Neuron (in vitro differentiated cells): ENCODE data around the gene GRK7.
"Not testable (repeated sequence)": the region's sequence is repeated elsewhere in the genome, so short reads cannot be mapped to it uniquely, and the experiment has no call there.

Experiments used
- H2AFZ ChIP-seq: one replicate; pipeline ENCODE4 v1.6.1; 2013; ENCODE audit warnings: low read depth, mild to moderate bottlenecking, inconsistent platforms, low read length, moderate library complexity
- H3K27me3 ChIP-seq: one replicate; pipeline ENCODE4 v1.6.1; 2013; ENCODE audit warnings: low read length; ENCODE audit not compliant: insufficient read depth
- H3K36me3 ChIP-seq: one replicate; pipeline ENCODE4 v1.6.1; 2013; ENCODE audit warnings: low read length; ENCODE audit not compliant: insufficient read depth
- H3K4me1 ChIP-seq: one replicate; pipeline ENCODE4 v1.6.1; 2013; ENCODE audit warnings: low read length; ENCODE audit not compliant: insufficient read depth
- H3K4me3 ChIP-seq: 2 replicates; pipeline ENCODE4 v1.5.1; 2013; ENCODE audit warnings: mild to moderate bottlenecking, low read length, moderate library complexity
- H3K9me3 ChIP-seq: one replicate; pipeline ENCODE4 v1.6.1; 2013; ENCODE audit warnings: low read length

Gene GRK7

GRCh38 chr3:141769221-141769894 lies 6.2 kb downstream of the GRK7 start:
- Histone ChIP-seq H3K4me3 (peak overlapping the region; percentile 1), H3K36me3 (no peaks in the 10 kb centered on the region), H3K9me3 (no peaks in the 10 kb centered on the region), H2AFZ (peak overlapping the region; percentile 7), H3K27me3 (no peaks in the 10 kb centered on the region), H3K4me1 (peaks cover 10% of the 10 kb centered on the region)

DNA sequence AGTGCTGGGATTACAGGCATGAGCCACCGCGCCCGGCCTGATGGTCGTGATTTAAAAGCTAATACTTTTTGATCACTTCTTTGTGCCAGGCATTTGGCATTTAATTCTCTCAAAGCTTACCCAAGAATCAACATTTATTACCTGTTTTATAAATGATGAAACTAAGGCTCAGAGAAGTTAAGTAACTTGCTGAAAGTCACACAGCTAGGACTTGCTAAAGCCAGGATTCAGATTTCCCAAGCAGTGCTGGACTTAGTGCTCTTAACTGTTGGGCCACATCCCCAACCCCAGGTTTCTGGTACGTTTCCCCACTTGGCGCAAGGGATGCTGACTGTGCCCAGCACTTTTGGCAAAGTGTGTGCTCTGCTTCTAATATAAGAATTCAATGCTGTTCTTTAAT lies 10.5 kb downstream of the GRK7 start:
- Histone ChIP-seq H3K4me1 (peaks cover 10% of the 10 kb centered on the region), H3K4me3 (no peak overlapping the region), H3K27me3 (no peaks in the 10 kb centered on the region), H3K36me3 (no peaks in the 10 kb centered on the region), H3K9me3 (no peaks in the 10 kb centered on the region), H2AFZ (no peak overlapping the region)

DNA sequence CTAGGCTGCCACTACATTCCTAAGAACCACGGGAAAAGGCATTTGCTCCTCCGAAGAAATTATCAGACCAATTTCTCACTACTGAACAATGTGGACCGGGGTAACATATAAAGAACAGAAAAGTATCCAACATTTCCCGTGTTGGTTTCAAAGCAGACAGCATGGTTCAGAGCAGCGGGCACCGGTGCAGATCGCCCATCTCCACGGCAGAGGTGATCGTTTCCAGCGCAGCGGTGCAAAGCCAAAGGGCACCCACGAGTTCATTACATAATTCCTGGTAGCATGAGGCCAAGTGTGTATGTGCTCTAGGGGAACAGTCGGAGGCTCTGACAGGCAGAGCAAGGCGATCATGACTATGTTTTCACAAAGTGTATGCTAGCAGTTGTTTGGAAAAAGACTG lies 13.2 kb downstream of the GRK7 start:
- Histone ChIP-seq H3K27me3 (no peaks in the 10 kb centered on the region), H3K4me3 (no peak overlapping the region), H3K4me1 (no peaks in the 10 kb centered on the region), H3K9me3 (no peaks in the 10 kb centered on the region), H2AFZ (no peak overlapping the region), H3K36me3 (no peaks in the 10 kb centered on the region)

GRCh38 chr3:141776885-141777284 lies 13.7 kb downstream of the GRK7 start:
- H3K36me3 ChIP-seq, result no peaks in the 10 kb centered on the region
- no peak overlapping the region for H2AFZ ChIP-seq
- H3K4me1 ChIP-seq, result no peaks in the 10 kb centered on the region
- no peak overlapping the region for H3K4me3 ChIP-seq
- H3K27me3 ChIP-seq, result no peaks in the 10 kb centered on the region
- no peaks in the 10 kb centered on the region for H3K9me3 ChIP-seq

DNA sequence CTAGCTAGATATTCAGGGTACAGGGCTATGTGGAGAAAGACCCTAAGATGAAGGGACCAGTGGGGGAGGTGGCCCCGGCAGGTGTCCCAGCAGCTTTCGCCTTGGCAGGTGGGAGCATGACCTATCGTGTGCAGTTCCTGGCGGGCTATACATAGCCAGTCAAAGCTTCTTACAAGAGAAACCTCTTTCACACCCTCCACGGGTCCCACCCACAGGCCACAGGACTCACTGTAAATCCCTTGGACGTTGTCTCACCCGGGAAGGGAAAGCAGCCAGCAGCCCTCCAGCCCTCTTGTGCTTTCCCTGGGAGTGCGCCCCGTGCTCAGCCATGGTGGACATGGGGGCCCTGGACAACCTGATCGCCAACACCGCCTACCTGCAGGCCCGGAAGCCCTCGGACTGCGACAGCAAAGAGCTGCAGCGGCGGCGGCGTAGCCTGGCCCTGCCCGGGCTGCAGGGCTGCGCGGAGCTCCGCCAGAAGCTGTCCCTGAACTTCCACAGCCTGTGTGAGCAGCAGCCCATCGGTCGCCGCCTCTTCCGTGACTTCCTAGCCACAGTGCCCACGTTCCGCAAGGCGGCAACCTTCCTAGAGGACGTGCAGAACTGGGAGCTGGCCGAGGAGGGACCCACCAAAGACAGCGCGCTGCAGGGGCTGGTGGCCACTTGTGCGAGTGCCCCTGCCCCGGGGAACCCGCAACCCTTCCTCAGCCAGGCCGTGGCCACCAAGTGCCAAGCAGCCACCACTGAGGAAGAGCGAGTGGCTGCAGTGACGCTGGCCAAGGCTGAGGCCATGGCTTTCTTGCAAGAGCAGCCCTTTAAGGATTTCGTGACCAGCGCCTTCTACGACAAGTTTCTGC lies 15.0 kb downstream of the GRK7 start:
- no peaks in the 10 kb centered on the region for H3K27me3 ChIP-seq

DNA sequence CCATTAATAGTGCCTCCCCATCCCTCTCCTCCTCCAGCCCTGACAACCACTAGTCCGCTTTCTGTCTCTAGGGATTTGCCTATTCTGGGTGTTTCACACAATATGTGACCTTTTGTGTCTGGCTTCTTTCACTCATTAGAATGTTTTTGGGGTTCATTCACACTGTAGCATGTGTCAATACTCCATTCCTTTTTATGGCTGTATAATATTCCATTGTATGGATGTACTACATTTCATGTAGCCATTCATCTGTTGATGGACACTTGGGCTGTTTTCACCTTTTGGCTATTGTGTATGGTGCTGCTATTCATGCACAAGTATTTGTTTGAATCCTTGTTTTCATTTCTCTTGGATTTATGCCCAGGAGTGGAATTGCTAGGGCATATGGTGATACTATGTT lies 16.5 kb downstream of the GRK7 start:
- H3K4me3 ChIP-seq, result no peak overlapping the region
- H3K4me1 ChIP-seq, result no peaks in the 10 kb centered on the region
- H3K27me3 ChIP-seq, result peaks cover 3% of the 10 kb centered on the region
- no peaks in the 10 kb centered on the region for H3K36me3 ChIP-seq
- H2AFZ ChIP-seq, result no peak overlapping the region
- H3K9me3 ChIP-seq, result no peaks in the 10 kb centered on the region

More for the DNA sequence above, 15.0 kb downstream of the GRK7 start:
- no peaks in the 10 kb centered on the region for H3K4me1 ChIP-seq
- H3K4me3 ChIP-seq, result no peak overlapping the region
- no peak overlapping the region for H2AFZ ChIP-seq
- H3K36me3 ChIP-seq, result no peaks in the 10 kb centered on the region
- H3K9me3 ChIP-seq, result no peaks in the 10 kb centered on the region

DNA sequence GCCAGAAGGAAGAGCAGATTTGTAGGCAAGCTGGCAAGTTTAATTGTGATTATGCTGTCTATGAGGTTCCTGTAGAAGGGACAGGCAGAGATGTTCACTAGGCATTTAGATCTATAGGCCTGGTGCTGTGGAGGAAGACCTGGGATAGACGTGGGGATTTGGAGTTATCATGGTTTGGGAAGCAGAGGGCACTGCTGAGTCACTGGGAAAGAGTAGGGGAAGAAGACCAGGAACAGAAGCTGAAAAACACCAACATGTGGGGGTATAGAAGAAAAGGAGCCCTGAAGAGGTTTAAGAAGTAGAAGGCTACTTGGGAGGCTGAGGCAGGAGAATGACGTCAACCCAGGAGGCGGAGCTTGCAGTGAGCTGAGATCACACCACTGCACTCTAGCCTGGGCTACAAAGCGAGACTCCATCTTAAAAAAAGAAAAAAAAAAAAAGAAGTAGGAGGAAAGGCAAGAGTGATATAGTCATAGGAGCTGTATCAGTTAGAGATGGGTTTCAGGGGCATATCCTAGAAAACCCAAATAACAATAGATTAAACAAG lies 19.3 kb downstream of the GRK7 start:
- peaks cover 3% of the 10 kb centered on the region for H3K27me3 ChIP-seq
- no peaks in the 10 kb centered on the region for H3K9me3 ChIP-seq
- no peaks in the 10 kb centered on the region for H3K4me1 ChIP-seq

GRCh38 chr3:141783632-141784031 lies 20.4 kb downstream of the GRK7 start:
- no peaks in the 10 kb centered on the region for H3K36me3 ChIP-seq
- no peaks in the 10 kb centered on the region for H3K4me1 ChIP-seq
- no peak overlapping the region for H3K4me3 ChIP-seq
- no peaks in the 10 kb centered on the region for H3K9me3 ChIP-seq
- H2AFZ ChIP-seq, result no peak overlapping the region
- H3K27me3 ChIP-seq, result peaks cover 3% of the 10 kb centered on the region

More for the DNA sequence above, 19.3 kb downstream of the GRK7 start:
- Histone ChIP-seq H3K4me3 (no peak overlapping the region), H2AFZ (no peak overlapping the region), H3K36me3 (no peaks in the 10 kb centered on the region)

DNA sequence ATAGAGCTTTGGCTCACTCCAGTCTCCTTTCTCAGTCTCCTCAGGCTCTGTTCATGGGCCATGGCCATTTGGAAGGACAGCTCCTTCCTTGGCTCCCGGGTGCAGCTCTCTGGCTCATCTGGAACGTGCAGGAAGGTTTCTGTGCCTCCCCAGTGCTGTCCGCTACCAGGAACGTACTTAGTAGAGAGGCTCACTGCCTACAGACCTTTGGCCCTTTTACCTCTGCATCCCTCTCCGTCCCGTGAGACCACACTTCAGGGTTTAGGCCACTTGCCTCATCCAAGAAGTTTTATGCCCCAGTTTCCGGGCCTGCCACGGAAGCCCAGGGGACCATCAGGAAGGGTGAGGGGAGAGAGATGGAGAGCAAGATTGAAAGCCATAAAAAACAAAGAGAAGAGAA lies 20.9 kb downstream of the GRK7 start:
- no peak overlapping the region for H3K4me3 ChIP-seq
- H3K9me3 ChIP-seq, result no peaks in the 10 kb centered on the region
- no peak overlapping the region for H2AFZ ChIP-seq
- peaks cover 3% of the 10 kb centered on the region for H3K27me3 ChIP-seq
- H3K36me3 ChIP-seq, result no peaks in the 10 kb centered on the region
- no peaks in the 10 kb centered on the region for H3K4me1 ChIP-seq

GRCh38 chr3:141784531-141784930 lies 21.3 kb downstream of the GRK7 start:
- no peaks in the 10 kb centered on the region for H3K36me3 ChIP-seq
- H2AFZ ChIP-seq, result no peak overlapping the region
- H3K4me3 ChIP-seq, result no peak overlapping the region
- peaks cover 3% of the 10 kb centered on the region for H3K27me3 ChIP-seq
- no peaks in the 10 kb centered on the region for H3K9me3 ChIP-seq
- H3K4me1 ChIP-seq, result no peaks in the 10 kb centered on the region

DNA sequence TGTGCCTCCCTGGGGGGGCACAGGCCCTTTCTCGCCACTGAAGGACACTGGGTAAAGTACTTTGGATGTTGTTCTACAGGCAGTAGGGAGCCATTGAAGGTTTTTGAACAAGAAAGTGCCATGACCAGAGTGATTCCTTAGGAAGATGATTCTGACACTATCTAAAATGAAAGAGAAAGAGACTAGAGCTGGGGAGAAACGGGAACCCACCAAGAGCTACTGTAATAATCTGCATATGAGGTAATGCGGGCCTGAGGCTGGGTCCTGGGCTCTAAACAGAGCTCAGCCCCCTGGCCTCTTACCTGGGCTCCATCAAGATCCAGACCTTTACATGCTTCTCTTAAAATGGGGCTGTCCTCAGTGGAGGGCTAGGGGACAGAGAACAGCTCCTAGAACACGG lies 24.9 kb downstream of the GRK7 start:
- H3K9me3 ChIP-seq, result no peaks in the 10 kb centered on the region
- no peak overlapping the region for H3K4me3 ChIP-seq
- no peak overlapping the region for H2AFZ ChIP-seq
- H3K4me1 ChIP-seq, result no peaks in the 10 kb centered on the region
- H3K27me3 ChIP-seq, result peaks cover 3% of the 10 kb centered on the region
- H3K36me3 ChIP-seq, result no peaks in the 10 kb centered on the region

DNA sequence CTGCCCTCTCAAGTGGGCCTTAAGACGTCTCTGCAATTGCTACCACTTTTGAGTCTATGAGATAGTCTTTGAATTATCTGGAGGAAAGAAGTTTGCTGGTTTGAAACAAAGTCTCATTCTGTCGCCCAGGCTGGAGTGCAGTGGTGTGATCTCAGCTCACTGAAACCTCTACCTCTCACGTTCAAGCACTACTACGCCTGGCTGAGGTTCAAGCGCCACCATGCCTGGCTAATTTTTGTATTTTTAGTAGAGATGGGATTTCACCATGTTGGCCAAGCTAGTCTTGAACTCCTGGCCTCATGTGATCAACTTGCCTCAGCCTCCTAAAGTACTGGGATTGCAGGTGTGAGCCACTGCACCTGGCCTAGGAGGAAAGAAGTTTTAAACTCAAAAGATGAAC lies 25.5 kb downstream of the GRK7 start:
- not testable (repeated sequence) for H3K36me3 ChIP-seq, H2AFZ ChIP-seq, H3K27me3 ChIP-seq, H3K9me3 ChIP-seq, H3K4me3 ChIP-seq, H3K4me1 ChIP-seq

DNA sequence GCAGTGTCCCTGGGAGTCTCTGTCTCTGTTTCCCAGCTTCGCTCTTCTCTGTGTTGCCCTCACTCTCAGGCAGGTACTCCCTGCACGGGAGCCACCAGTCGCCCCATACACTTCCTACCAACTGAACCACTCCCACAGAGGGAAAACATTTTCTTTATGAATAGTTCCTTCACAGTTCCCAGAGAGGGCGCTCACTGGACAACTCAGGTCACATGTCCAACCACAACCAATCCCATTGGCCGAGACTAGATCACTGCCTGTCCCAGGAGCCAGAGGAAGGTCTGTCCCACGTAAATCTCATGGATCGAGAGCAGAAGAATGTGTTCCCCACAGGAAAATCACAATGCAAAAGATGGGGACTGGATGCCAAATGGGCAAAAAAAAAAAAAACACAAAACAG lies 26.1 kb downstream of the GRK7 start:
- no peak overlapping the region for H3K4me3 ChIP-seq
- H2AFZ ChIP-seq, result no peak overlapping the region
- H3K27me3 ChIP-seq, result no peaks in the 10 kb centered on the region
- H3K36me3 ChIP-seq, result no peaks in the 10 kb centered on the region
- H3K9me3 ChIP-seq, result no peaks in the 10 kb centered on the region
- no peaks in the 10 kb centered on the region for H3K4me1 ChIP-seq
